Ovary (tissue), 3 donors: ENCODE measurements around the gene KLRK1.
"Not testable (repeated sequence)": the region's sequence is repeated elsewhere in the genome, so short reads cannot be mapped to it uniquely, and the experiment has no call there.

Experiments used
- POLR2A ChIP-seq: fragments of 450-650 bp; IDR thresholded peaks from one replicate; pipeline ENCODE4 v1.6.1; 2017; ENCODE audit warnings: antibody characterized with exemption, mild to moderate bottlenecking, moderate library complexity
- TF ChIP-seq, protein P1 (sequence below), 3 donors: fragments of 450-650 bp in 2 of 3; fragments of 200-600 bp in 1 of 3; IDR thresholded peaks; one replicate each; pipeline versions ENCODE4 v1.5.1 to v1.8.0; 2016 to 2022; ENCODE audit warnings: antibody characterized with exemption in 3 of 3, mild to moderate bottlenecking in 1 of 3
- donor health status: DM: no; HTN: no; CAD: no.

DNA sequence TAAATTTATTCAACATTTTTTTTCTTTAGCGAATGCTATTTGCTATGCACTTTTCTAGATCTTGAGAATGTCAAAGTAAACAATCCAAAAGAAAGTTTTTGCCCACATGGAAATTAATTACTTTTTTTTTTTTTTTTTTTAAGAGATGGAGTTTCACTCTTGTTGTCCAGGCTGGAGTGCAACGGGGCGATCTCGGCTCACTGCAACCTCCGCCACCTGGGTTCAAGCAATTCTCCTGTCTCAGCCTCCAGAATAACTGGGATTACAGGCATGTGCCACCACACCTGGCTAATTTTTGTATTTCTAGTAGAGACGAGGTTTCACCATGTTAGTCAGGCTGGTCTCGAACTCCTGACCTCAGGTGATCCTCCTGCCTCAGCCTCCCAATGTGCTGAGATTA is 1.1 kb upstream of the KLRK1 start:
- TF ChIP-seq, protein P1, sequence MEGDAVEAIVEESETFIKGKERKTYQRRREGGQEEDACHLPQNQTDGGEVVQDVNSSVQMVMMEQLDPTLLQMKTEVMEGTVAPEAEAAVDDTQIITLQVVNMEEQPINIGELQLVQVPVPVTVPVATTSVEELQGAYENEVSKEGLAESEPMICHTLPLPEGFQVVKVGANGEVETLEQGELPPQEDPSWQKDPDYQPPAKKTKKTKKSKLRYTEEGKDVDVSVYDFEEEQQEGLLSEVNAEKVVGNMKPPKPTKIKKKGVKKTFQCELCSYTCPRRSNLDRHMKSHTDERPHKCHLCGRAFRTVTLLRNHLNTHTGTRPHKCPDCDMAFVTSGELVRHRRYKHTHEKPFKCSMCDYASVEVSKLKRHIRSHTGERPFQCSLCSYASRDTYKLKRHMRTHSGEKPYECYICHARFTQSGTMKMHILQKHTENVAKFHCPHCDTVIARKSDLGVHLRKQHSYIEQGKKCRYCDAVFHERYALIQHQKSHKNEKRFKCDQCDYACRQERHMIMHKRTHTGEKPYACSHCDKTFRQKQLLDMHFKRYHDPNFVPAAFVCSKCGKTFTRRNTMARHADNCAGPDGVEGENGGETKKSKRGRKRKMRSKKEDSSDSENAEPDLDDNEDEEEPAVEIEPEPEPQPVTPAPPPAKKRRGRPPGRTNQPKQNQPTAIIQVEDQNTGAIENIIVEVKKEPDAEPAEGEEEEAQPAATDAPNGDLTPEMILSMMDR (IDR thresholded peaks at IDR 0.05): not testable (repeated sequence)
- TF ChIP-seq POLR2A: not testable (repeated sequence)
